HG03378 (cell line): ENCODE results near the gene AGPAT1.

Source experiments
- ATAC-seq: cut with Tn5 transposase; IDR thresholded peaks from one replicate; pipeline ENCODE4 v1.9.1; 2021; ENCODE audit warnings: mild to moderate bottlenecking, moderate library complexity; ENCODE audit not compliant: unreplicated experiment

Gene AGPAT1

GRCh38 chr6:32126880-32127279, 49.0 kb downstream of the AGPAT1 start:
- no peak for ATAC-seq

GRCh38 chr6:32123681-32124080, 52.2 kb downstream of the AGPAT1 start:
- no peak for ATAC-seq

GRCh38 chr6:32120573-32121059, 55.3 kb downstream of the AGPAT1 start:
- no peak for ATAC-seq

GRCh38 chr6:32118782-32119628, 56.9 kb downstream of the AGPAT1 start:
- no peak for ATAC-seq
